HFF-Myc (cell line): Measurements from ENCODE around the gene GARIN5B.

ENCODE experiments used
- DNase-seq: peaks from one replicate; pipeline ENCODE4 v3.0.0-alpha.2; 2011; ENCODE audit warnings: low read depth; ENCODE audit errors: extremely low read depth
- H3K4me3 ChIP-seq: replicated peaks from 2 replicates; pipeline ENCODE4 v1.5.1; 2011; ENCODE audit warnings: low read depth, mild to moderate bottlenecking, control low read depth, low read length
- CTCF ChIP-seq: IDR thresholded peaks from 2 replicates; pipeline ENCODE4 v1.5.1; 2012; ENCODE audit warnings: mild to moderate bottlenecking, low read depth, low read length, control low read depth; ENCODE audit errors: missing control alignments

GARIN5B gene

GRCh38 chr19:55353356-55353802 lies 9.7 kb downstream of the GARIN5B start:
- H3K4me3 ChIP-seq: peak overlapping the region; percentile 33
- no peak for DNase-seq
- no peak for TF ChIP-seq CTCF

GRCh38 chr19:55352549-55353145 lies 10.4 kb downstream of the GARIN5B start:
- H3K4me3 ChIP-seq: no peak overlapping the region
- no peak for TF ChIP-seq CTCF
- DNase-seq: no peak

GRCh38 chr19:55352040-55352439 lies 11.0 kb downstream of the GARIN5B start:
- DNase-seq: no peak
- no peak for TF ChIP-seq CTCF
- H3K4me3 ChIP-seq: no peak overlapping the region

- DNase-seq: no peak
- TF ChIP-seq CTCF: no peak
- no peak overlapping the region for H3K4me3 ChIP-seq
Observed at GRCh38 chr19:55350620-55351315, 12.3 kb downstream of the GARIN5B start.

GRCh38 chr19:55348317-55349034 lies 14.6 kb downstream of the GARIN5B start:
- DNase-seq: no peak
- TF ChIP-seq CTCF: no peak
- H3K4me3 ChIP-seq: no peak overlapping the region

GRCh38 chr19:55347442-55348009 lies 15.5 kb downstream of the GARIN5B start:
- H3K4me3 ChIP-seq: no peak overlapping the region
- no peak for DNase-seq
- no peak for TF ChIP-seq CTCF
